Stimulated activated naive B cell treated with anti-CD40 and anti-IgM and Interleukin-4, amounts not matched to agents 10 μg/mL and 1 μg/mL and 100 μg/mL, for 72 hours (primary cell): ENCODE data around the gene ALX4.

Source experiments
- ATAC-seq, 2 donors: fragments of 150-1000 bp; cut with Tn5 transposase; replicated peaks; 2 replicates each; pipeline ENCODE4 v1.10.0; 2021; ENCODE audit warnings: moderate library complexity in 1 of 2
- DNase-seq: peaks from one replicate; pipeline ENCODE4 v3.0.0; 2021
- H3K27ac Mint-ChIP-seq: one replicate; pipeline ENCODE4 v1.8.0; 2022; ENCODE audit warnings: mild to moderate bottlenecking, mixed read lengths
- H3K27me3 Mint-ChIP-seq, 2 donors: one replicate each; pipeline ENCODE4 v1.8.0; 2022; ENCODE audit warnings: mixed read lengths in 2 of 2
- H3K36me3 Mint-ChIP-seq, 2 donors: one replicate each; pipeline ENCODE4 v1.8.0; 2022; ENCODE audit warnings: mixed read lengths in 2 of 2, mild to moderate bottlenecking in 1 of 2
- H3K4me1 Mint-ChIP-seq, 2 donors: one replicate each; pipeline ENCODE4 v1.8.0; 2022; ENCODE audit warnings: mixed read lengths in 2 of 2, mild to moderate bottlenecking in 1 of 2
- H3K4me3 Mint-ChIP-seq, 2 donors: one replicate each; pipeline ENCODE4 v1.8.0; 2022; ENCODE audit warnings: mild to moderate bottlenecking in 2 of 2, mixed read lengths in 2 of 2, moderate library complexity in 1 of 2
- H3K9me3 Mint-ChIP-seq, 2 donors: one replicate each; pipeline ENCODE4 v1.8.0; 2022; ENCODE audit warnings: mixed read lengths in 2 of 2, mild to moderate bottlenecking in 1 of 2

Gene ALX4

DNA sequence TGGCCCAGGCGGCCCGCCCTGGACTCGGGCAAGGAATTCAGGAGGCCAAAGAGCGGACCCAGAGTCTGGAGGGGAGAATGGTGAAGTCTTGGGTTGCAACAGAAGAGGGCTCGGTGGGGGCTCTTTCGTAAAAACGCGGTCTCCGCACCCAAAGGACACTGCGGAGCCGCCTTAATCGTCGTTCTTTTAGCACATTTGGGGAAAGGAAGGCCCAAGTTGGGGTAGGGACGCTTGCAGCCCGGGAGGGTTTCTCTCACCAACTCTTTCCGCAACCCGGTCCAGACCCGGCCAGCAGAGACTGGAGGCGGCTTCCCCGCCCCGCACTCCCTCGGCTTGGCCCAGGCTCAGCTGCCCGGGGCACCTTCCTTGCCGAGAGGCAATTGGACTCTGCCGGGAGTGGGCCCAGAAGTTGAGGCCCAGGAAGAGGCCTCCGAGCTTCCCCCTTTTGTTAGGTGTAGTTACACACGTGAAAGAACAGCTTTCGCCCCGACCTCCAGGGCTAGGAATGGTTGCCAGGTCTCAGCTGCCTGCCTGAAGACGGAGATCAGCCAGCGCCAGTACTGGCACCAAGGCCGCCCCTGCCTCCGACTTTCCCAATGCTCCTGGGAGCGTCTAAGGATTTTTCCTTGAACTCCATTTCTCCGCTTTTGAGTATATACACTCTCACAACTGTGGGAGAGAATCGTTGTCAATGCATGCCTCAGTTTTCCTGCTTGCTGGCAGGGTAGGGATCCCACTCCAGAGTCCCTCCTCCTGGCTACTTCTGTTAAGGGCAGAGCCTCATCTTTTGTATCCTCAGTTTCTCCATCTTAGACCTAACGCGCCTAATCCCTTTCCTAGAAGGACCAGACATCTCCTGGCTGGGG, 3.7 kb downstream of the ALX4 start:
- Mint-ChIP-seq H3K4me3 (peak overlapping the region; percentile 87 to 89), H3K4me1 (peaks cover 37 to 57% of the 10 kb centered on the region in 2 donors), H3K9me3 (no peaks in the 10 kb centered on the region), H3K27me3 (peaks cover 93 to 94% of the 10 kb centered on the region in 2 donors), H3K27ac (peak overlapping the region; percentile 88), H3K36me3 (peaks cover 0 to 4% of the 10 kb centered on the region in 2 donors)
- ATAC-seq (peak in 1 of 2 donors; percentile 21), DNase-seq (no peak)

- Mint-ChIP-seq H3K4me3 (peak overlapping the region; percentile 87 to 89), H3K27me3 (peaks cover 92 to 94% of the 10 kb centered on the region in 2 donors), H3K4me1 (peaks cover 37 to 50% of the 10 kb centered on the region in 2 donors), H3K27ac (peak overlapping the region; percentile 88), H3K9me3 (no peaks in the 10 kb centered on the region), H3K36me3 (peaks cover 0 to 4% of the 10 kb centered on the region in 2 donors)
- DNase-seq (peak; percentile 32), ATAC-seq (peak; percentile 42 to 50)
These were observed 4.4 kb downstream of the ALX4 start for GRCh38 chr11:44305470-44306051.

DNA sequence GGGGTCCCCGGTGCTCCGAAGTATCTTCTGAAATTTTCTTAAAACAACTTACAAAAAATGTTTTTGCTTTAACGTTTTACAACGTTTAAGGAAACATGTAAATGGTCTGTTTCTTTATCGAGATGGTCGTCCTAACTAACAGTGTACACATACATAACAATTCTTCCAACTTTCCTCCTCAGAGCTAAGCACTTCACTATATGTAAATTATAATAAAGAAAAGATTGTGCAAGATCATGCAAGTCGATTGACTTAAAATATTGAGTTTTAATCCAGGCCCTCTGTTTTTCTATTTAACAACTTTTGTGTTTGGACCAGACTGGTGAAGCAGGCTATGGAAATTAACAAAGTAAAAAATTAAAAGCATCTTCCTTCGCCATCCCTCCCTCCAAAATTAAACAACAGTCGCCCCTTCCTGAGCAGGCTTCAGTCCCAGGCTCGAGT, 4.9 kb downstream of the ALX4 start:
- Mint-ChIP-seq H3K4me1 (peaks cover 36 to 45% of the 10 kb centered on the region in 2 donors), H3K9me3 (no peaks in the 10 kb centered on the region), H3K27ac (peak overlapping the region; percentile 88), H3K36me3 (peaks cover 0 to 4% of the 10 kb centered on the region in 2 donors), H3K4me3 (peak overlapping the region; percentile 87 to 89), H3K27me3 (peaks cover 92 to 99% of the 10 kb centered on the region in 2 donors)
- DNase-seq = no peak
- no peak for ATAC-seq

- Mint-ChIP-seq H3K36me3 (peaks cover 0 to 4% of the 10 kb centered on the region in 2 donors), H3K27me3 (peaks cover 93 to 99% of the 10 kb centered on the region in 2 donors), H3K4me3 (peak overlapping the region; percentile 48 to 89), H3K9me3 (no peaks in the 10 kb centered on the region), H3K27ac (peak overlapping the region; percentile 88), H3K4me1 (peaks cover 33 to 38% of the 10 kb centered on the region in 2 donors)
- ATAC-seq = no peak
- no peak for DNase-seq
These were observed 5.6 kb downstream of the ALX4 start for GRCh38 chr11:44304091-44305025.

DNA sequence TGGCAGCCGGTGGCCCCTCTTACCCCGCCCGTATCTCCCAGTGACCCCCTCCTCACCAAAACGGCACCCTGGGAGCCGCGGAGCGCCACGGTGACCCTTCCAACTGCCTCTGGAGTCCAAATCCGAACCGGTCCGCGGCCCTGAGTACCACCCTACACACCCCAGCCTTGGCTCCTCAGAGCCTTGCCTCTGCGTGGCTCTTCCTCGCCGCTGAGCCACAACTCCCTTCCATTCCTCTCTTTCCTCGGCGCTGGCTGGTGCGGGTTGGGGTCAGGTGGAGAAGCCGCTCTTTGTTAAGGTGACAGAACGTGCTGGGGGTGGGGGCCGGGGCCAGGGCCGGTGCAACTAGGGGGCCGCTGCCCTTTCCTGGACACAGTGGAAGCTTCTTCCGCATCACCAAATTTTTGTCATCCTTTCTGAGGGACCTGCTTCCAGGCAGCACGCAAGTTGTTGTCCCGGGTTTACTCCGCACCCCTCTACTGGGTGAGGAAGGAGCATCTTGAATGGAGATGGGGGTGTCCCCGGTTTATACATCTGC, 6.5 kb downstream of the ALX4 start:
- peaks cover 87 to 99% of the 10 kb centered on the region in 2 donors for H3K27me3 Mint-ChIP-seq
- no peak for ATAC-seq
- H3K4me1 Mint-ChIP-seq = peaks cover 31 to 35% of the 10 kb centered on the region in 2 donors
- H3K4me3 Mint-ChIP-seq = peak overlapping the region; percentile 29 to 48
- peak overlapping the region; percentile 86 for H3K27ac Mint-ChIP-seq
- peaks cover 0 to 4% of the 10 kb centered on the region in 2 donors for H3K36me3 Mint-ChIP-seq
- no peak for DNase-seq
- H3K9me3 Mint-ChIP-seq = no peaks in the 10 kb centered on the region

GRCh38 chr11:44301564-44302271, 8.2 kb downstream of the ALX4 start:
- Mint-ChIP-seq H3K36me3 (peaks cover 0 to 4% of the 10 kb centered on the region in 2 donors), H3K9me3 (no peaks in the 10 kb centered on the region), H3K4me3 (no peak overlapping the region), H3K4me1 (peaks cover 29 to 35% of the 10 kb centered on the region in 2 donors), H3K27me3 (peaks cover 82 to 97% of the 10 kb centered on the region in 2 donors), H3K27ac (no peak overlapping the region)
- DNase-seq = no peak
- peak in 1 of 2 donors; percentile 34 for ATAC-seq

DNA sequence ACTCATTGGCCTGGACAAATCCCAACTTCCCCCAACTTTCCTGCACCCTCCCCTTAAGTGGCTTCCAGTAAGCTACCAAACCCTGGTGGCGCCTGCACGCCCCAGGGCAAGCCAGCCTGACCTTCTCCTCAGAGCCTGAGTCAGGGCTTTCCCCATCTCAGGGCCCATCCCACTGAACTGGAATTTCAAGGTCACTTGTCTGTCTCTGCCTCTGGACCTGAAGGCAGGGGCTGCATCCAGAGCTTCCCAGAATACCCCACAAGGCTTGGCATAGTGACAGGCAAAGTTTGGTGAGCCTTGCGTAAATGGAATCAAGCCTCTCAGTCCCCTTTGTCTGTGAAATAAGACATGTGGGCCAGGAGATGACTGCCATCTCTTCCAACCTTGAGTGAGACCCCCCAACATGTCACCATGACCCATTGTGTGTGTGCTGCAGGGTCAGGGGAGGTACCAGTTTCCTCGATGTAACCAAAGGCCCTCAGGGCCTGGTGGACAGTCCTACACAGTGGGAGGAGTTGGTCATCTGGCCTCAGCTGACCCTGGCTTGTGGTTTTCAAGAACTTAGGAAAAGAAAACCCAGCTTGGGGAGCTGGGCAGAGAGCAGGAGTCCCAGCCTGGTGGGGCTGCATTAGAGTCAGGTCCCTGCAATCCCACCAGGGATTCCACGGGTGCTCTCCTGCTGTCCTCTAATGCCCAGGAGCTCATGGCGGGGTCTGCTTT, 8.9 kb downstream of the ALX4 start:
- DNase-seq (no peak), ATAC-seq (no peak)
- no peak overlapping the region for H3K4me3 Mint-ChIP-seq
- peaks cover 0 to 4% of the 10 kb centered on the region in 2 donors for H3K36me3 Mint-ChIP-seq
- H3K27ac Mint-ChIP-seq = no peak overlapping the region
- H3K4me1 Mint-ChIP-seq = peaks cover 26 to 29% of the 10 kb centered on the region in 2 donors
- H3K27me3 Mint-ChIP-seq = peaks cover 82 to 97% of the 10 kb centered on the region in 2 donors
- no peaks in the 10 kb centered on the region for H3K9me3 Mint-ChIP-seq

DNA sequence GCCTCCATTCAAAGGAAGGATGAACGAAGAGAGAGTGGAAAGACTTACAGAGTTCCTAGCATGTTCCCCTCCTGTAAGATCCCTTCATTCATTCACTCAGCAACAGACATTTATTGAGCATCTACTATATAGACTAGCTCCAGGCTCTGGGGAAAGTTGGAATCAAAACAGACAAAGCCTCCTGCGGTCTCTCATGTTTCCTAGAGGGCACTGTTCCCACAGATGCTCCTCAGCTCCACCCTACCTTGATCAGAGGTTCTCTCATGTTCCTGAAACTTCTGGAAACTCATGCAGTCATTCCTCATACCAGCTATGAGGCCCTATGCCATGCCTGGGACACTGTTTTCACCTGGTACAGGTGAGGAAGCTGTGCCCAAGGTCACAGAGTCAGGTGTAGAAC, 11.1 kb downstream of the ALX4 start:
- peaks cover 0 to 4% of the 10 kb centered on the region in 2 donors for H3K36me3 Mint-ChIP-seq
- peaks cover 7 to 12% of the 10 kb centered on the region in 2 donors for H3K4me1 Mint-ChIP-seq
- peaks cover 66 to 87% of the 10 kb centered on the region in 2 donors for H3K27me3 Mint-ChIP-seq
- H3K9me3 Mint-ChIP-seq = no peaks in the 10 kb centered on the region
- DNase-seq (no peak), ATAC-seq (no peak)
- no peak overlapping the region for H3K27ac Mint-ChIP-seq
- H3K4me3 Mint-ChIP-seq = no peak overlapping the region

DNA sequence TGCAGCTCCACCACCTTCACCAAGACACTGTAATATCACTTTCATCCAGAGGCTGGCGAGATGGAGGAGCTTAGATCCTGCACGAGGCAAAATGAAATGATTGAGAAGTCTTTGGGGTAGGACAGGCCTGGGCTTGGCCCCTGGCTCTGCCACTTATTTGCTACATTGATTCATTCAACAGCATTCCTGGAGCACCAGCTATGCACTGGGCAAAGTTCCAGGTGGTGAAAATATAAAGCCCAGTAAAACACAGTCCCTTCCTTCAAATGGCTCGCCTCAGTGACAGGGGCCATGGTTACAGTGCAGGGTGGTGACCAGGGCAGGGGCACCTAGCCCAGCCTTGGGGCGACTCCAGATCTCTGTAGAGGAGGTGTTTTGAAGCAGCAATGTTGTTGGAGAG, 19.7 kb downstream of the ALX4 start:
- no peaks in the 10 kb centered on the region for H3K9me3 Mint-ChIP-seq
- ATAC-seq = no peak
- no peak overlapping the region for H3K27ac Mint-ChIP-seq
- H3K36me3 Mint-ChIP-seq = no peaks in the 10 kb centered on the region
- H3K4me3 Mint-ChIP-seq = no peak overlapping the region
- H3K4me1 Mint-ChIP-seq = peaks cover 0 to 4% of the 10 kb centered on the region in 2 donors
- no peak for DNase-seq
- H3K27me3 Mint-ChIP-seq = peaks cover 14 to 43% of the 10 kb centered on the region in 2 donors

DNA sequence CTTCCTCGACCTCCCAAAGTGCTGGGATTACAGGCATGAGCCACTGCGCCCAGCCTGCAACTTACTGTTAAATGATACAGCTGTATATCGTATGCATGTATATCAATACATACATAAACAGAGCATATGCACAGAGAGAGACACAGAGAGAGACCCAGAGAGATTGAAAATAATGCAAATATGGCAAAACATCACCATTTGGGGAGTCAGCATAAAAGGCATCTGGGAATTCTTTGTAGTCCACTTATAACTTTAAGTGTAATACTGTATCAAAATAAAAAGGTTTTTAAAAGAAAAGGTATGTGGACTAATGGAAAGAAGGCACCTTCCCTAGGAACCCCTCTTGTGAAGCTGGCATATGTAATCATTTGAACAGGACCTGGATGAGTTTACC, 21.8 kb downstream of the ALX4 start:
- Mint-ChIP-seq H3K4me3 (no peak overlapping the region), H3K9me3 (no peaks in the 10 kb centered on the region), H3K4me1 (peaks cover 0 to 4% of the 10 kb centered on the region in 2 donors), H3K27ac (no peak overlapping the region), H3K27me3 (peaks cover 14 to 40% of the 10 kb centered on the region in 2 donors), H3K36me3 (no peaks in the 10 kb centered on the region)
- no peak for DNase-seq
- ATAC-seq = no peak

DNA sequence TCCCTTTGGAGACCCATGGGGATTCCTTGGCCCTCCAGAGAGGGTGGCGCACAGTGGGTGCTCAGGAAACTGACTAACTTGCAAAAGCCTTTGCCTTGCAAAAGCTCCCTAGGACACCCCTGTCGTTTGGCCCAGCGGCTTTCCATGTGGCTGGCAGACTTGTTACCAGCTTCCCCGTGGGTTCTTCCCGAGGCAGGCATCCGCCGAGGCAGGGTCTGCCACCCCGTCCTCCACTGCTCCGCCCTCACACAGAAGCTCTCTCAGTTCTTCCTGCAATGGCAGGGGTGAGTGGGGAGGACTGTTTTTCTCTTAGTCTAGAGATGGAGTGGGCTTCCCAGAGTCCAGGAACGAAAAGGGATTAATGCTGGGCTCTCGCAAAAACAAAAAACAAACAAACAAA, 23.0 kb downstream of the ALX4 start:
- DNase-seq (no peak), ATAC-seq (no peak)
- Mint-ChIP-seq H3K4me1 (peaks cover 0 to 4% of the 10 kb centered on the region in 2 donors), H3K9me3 (no peaks in the 10 kb centered on the region), H3K4me3 (no peak overlapping the region), H3K36me3 (no peaks in the 10 kb centered on the region), H3K27ac (no peak overlapping the region), H3K27me3 (peaks cover 14 to 34% of the 10 kb centered on the region in 2 donors)

- Mint-ChIP-seq H3K27me3 (peaks cover 14 to 37% of the 10 kb centered on the region in 2 donors), H3K9me3 (no peaks in the 10 kb centered on the region), H3K27ac (no peak overlapping the region), H3K4me3 (no peak overlapping the region), H3K36me3 (no peaks in the 10 kb centered on the region), H3K4me1 (peaks cover 0 to 4% of the 10 kb centered on the region in 2 donors)
- ATAC-seq = peak; percentile 86 to 92
- DNase-seq = peak; percentile 48
These were observed 23.6 kb downstream of the ALX4 start for GRCh38 chr11:44286268-44286880.
